Ishikawa (cell line): ENCODE data around the gene GID8.

ENCODE experiments used
- CEBPB ChIP-seq: IDR thresholded peaks from 2 replicates; pipeline ENCODE4 v1.6.1; 2012
- CREB1 ChIP-seq: IDR thresholded peaks from 2 replicates; pipeline ENCODE4 v1.6.1; 2012; ENCODE audit warnings: low read depth
- EGR1 ChIP-seq: IDR thresholded peaks from 2 replicates; pipeline ENCODE4 v1.6.1; 2012
- EP300 ChIP-seq: IDR thresholded peaks from 2 replicates; pipeline ENCODE4 v1.6.1; 2012; ENCODE audit warnings: borderline replicate concordance
- FOXM1 ChIP-seq: IDR thresholded peaks from 2 replicates; pipeline ENCODE4 v1.6.1; 2012; ENCODE audit warnings: low read depth, borderline replicate concordance
- MAX ChIP-seq: IDR thresholded peaks from 2 replicates; pipeline ENCODE4 v1.6.1; 2012
- NFIC ChIP-seq: IDR thresholded peaks from 2 replicates; pipeline ENCODE4 v1.6.1; 2012
- RAD21 ChIP-seq: IDR thresholded peaks from 2 replicates; pipeline ENCODE4 v1.6.1; 2012; ENCODE audit warnings: low read depth
- REST ChIP-seq: IDR thresholded peaks from 2 replicates; pipeline ENCODE4 v1.6.1; 2012; ENCODE audit warnings: low read depth, mild to moderate bottlenecking
- TAF1 ChIP-seq: IDR thresholded peaks from 2 replicates; pipeline ENCODE4 v1.6.1; 2012; ENCODE audit warnings: low read depth, mild to moderate bottlenecking
- TCF12 ChIP-seq: IDR thresholded peaks from 2 replicates; pipeline ENCODE4 v1.6.1; 2012; ENCODE audit warnings: low read depth
- TEAD4 ChIP-seq: IDR thresholded peaks from 2 replicates; pipeline ENCODE4 v1.6.1; 2012
- YY1 ChIP-seq: IDR thresholded peaks from 2 replicates; pipeline ENCODE4 v1.6.1; 2012; ENCODE audit warnings: low read depth
- ZBTB7A ChIP-seq: IDR thresholded peaks from 2 replicates; pipeline ENCODE4 v1.6.1; 2012; ENCODE audit warnings: low read depth
- TF ChIP-seq, protein P1 (sequence below): IDR thresholded peaks from 2 replicates; pipeline ENCODE4 v1.6.1; 2012

The GID8 gene

DNA sequence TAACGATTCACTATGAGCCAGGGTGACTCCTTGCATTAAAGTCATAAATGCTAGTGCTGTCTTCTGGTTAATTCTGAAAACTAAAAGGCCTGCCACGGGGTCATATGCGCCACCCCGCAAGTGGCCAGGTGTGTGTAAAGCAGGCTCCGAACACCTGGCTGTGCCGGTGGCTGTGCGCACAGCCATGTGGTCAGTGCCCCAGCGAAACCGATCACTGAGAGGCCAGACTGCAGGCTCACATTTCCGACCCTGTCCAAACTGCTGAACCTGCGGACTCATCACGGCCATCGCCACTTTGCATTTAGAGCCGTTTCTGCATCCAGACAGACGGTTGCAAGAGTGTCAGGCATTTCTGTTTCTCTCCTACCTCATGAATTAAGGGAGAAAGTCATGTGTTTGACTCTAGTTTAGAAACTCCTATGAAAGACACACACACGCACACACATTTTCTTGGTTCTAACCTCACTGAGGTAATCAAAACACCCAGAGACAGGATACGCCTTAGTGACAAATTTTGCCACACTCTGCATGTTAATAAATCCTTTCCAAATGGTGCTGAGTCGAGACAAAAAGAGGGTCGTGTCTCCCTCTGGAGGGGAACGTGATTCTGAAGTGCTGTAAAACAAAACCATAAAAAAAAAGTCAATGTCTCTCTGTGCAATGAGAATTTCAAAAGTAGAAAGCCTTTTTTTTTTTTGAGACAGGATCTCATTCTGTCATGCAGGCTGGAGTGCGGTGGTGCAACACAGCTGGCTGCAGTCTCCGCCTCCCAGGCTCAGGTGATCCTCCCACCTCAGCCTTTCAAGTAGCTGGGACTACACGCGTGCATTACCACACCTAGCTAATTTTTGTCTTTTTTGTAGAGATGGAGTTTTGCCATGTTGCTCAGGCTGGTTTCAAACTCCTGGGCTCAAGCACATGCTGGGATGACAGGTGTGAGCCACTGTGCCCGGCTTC, 45.3 kb upstream of the GID8 start:
- TF ChIP-seq FOXM1 (no peak), EP300 (no peak), TAF1 (no peak), CEBPB (no peak), NFIC (no peak), ZBTB7A (no peak), TEAD4 (no peak)
- TF ChIP-seq, protein P1, sequence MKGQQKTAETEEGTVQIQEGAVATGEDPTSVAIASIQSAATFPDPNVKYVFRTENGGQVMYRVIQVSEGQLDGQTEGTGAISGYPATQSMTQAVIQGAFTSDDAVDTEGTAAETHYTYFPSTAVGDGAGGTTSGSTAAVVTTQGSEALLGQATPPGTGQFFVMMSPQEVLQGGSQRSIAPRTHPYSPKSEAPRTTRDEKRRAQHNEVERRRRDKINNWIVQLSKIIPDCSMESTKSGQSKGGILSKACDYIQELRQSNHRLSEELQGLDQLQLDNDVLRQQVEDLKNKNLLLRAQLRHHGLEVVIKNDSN = no peak

DNA sequence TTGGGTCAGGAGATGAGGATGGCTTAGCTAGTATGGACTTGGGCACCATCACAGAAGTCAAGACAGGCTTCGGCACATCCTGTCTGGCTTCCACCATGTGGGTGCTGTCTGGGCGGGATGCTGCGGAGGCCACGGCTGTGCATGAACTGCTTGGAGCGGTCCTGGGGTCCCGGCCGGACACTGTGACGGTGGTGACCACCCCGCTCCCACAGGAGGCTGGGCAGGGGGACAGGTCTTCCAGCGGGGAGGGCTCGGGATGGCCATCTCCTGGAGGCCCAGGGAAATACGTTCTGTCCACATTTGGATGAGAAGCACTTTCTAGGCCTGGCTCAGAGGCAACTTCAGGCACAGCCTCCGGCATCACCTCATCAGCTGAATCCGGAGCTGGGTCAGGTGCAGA, 44.2 kb upstream of the GID8 start:
- TF ChIP-seq EGR1 (no peak), TEAD4 (no peak), NFIC (no peak), CREB1 (no peak), TCF12 (no peak), ZBTB7A (no peak), REST (no peak), FOXM1 (no peak), YY1 (no peak), MAX (no peak)
- TF ChIP-seq, protein P1 = no peak

DNA sequence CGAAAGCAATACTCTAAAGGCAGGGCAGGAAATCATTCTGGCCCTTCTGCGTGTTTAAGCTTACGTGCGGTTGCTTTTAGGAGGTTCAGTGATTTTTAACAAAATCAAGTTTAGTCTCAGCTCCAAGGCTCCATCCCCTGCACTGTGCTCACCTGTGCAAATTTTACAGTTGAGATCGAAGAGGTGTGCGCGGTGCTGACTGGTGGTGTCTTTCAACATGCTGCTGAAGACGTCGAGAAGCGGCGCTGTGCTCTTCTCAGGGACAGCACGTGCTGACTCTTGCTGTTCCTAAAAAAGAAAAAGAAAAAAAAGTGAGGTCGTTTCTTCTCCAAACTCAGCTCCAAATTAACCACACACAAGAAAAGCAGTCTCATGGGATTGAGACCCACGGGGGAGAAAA, 43.7 kb upstream of the GID8 start:
- TF ChIP-seq EGR1 (no peak), TAF1 (no peak), TCF12 (no peak), MAX (no peak), TEAD4 (no peak), YY1 (no peak), REST (no peak), EP300 (no peak), CEBPB (no peak), FOXM1 (no peak), NFIC (no peak), RAD21 (no peak), ZBTB7A (no peak), CREB1 (no peak)
- TF ChIP-seq, protein P1 = no peak

DNA sequence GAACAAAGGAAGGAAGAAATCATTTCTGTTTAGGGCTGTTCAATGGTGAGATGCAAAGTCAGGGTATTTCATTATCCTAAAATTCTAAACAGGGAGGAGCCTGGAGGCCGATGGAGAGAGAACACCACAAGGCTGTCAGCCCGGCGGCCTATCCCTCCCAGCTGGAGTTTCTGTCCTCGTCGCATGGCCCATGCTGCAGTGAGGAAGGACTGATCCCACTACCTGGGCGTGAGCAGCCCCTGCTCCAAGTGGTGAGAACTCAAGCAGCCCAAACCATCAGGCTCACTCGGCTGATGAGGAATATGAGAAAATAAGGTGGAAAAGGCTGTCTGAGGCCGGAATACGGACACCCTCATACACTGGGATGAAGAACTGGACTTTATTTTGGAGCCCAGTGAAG, 42.4 kb upstream of the GID8 start:
- no peak for TF ChIP-seq ZBTB7A

DNA sequence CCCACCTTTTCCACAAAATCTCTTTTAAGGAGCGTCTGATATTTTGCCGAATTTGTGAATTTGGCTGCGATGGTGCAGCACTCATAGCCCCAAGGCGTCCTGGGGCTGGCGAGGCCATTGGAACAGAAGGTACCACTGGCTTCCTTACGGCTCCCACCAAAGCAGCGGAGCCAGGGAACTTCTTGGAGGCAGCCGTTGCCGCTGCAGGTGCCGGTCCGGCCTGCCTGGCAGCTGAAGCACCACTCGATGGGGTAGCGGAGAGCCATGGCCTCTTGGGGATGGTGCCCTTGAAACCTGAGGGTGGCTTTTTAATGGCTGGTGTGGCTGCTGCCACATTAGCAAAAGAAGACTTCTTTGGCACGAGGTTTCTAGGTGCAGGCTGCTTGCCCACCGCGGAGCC, 41.4 kb upstream of the GID8 start:
- no peak for TF ChIP-seq CREB1
- TF ChIP-seq RAD21 = no peak
- no peak for TF ChIP-seq YY1

DNA sequence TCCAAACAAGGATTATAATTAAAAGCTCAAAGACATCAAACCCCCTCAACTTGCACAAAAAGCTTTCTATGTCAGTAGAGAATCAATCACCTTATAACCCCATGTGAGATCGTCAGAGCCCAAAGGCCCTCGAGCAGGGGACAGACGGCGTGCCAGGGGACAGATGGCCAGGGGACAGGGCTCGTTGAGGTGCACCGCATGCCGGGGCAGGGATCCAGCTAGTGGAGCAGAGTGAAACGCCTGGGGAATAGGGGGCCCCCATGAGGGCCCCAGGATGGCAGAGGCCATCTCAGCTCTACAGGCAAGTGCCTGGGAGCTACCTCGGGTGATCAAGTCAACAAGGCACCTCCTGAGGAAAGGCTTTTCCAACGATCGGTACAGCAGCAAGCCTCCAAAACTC, 40.3 kb upstream of the GID8 start:
- TF ChIP-seq REST (no peak), TEAD4 (no peak), RAD21 (no peak), TAF1 (no peak)
